ENCODE measurements around the gene ITGA1.
"Not testable (repeated sequence)": the region's sequence is repeated elsewhere in the genome, so short reads cannot be mapped to it uniquely, and the experiment has no call there.

ITGA1 gene

GRCh38 chr5:52956915-52957747, 169.4 kb downstream of the ITGA1 start:
- no peak for DNase-seq (ENCODE audit: low read depth)

DNA sequence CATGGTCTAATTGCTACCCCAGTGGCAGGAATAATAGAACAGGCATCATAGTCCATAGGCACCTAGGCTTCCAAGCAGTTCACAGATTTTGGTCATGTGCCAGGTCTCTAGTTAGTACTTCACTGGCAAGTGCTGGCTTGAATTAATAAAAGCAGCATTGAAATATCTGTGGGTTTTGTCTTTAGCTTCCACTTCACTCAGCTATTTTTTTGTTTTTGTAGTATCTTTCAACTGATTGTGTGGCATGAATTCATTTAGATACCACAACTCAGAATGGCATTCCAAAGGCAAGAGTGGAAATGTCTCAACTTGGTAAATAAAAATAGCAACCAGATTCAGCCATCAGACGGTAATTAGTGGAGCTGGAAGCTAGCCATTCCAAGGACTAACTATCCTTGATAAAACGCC, 173.6 kb downstream of the ITGA1 start:
- DNase-seq (ENCODE audit: low read depth): peak; percentile 34

DNA sequence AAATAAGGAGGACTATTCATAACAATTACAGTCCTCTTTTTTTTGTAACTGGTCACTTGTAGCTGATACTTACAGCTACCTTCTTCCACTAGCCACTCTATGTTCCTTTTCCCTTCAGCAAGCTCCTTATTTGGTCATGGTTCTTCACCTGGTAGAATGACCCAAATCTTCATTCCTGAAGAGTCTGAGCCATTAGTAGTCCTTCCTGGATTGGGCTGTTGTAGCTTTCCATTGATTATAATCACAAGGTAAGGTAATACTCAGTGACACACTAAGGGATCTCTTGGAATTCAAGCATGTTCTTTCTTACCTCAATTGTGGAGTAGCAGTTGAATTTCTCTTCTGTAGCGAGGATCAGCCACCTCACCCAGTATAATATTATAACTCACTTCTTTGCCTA, 175.9 kb downstream of the ITGA1 start:
- no peak for DNase-seq (ENCODE audit: low read depth)

GRCh38 chr5:52964138-52964537, 176.4 kb downstream of the ITGA1 start:
- no peak for DNase-seq (ENCODE audit: low read depth)

GRCh38 chr5:52976157-52976556, 188.4 kb downstream of the ITGA1 start:
- not testable (repeated sequence) for DNase-seq (ENCODE audit: low read depth)

- DNase-seq (ENCODE audit: low read depth): no peak
Observed at GRCh38 chr5:52977264-52977897, 189.7 kb downstream of the ITGA1 start.

DNA sequence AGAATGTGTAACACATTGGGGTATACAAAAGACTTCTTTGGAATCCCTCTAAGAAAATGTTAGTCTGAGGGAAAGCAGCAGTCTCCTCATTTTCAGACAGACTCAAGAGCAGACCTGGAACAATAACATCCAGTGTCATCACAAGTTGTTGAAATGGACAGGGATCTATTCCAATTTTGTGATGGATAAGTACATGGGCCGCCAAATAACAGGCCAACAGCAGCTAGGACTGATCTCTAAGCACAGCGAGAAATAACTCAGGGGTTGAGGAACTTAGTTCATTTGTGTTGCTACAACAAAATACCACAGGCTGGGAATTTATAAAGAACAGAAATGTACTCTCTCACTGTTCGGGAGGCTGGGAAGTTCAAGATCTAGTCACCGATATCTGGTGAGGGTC, 193.8 kb downstream of the ITGA1 start:
- DNase-seq (ENCODE audit: low read depth): no peak

- no peak for DNase-seq (ENCODE audit: low read depth)
Observed at GRCh38 chr5:52983731-52984636, 196.3 kb downstream of the ITGA1 start.

- DNase-seq (ENCODE audit: low read depth): no peak
Observed at GRCh38 chr5:52985306-52985705, 197.6 kb downstream of the ITGA1 start.

GRCh38 chr5:52987711-52988331, 200.1 kb downstream of the ITGA1 start:
- DNase-seq (ENCODE audit: low read depth): no peak

- no peak for DNase-seq (ENCODE audit: low read depth)
Observed at GRCh38 chr5:52988335-52989024, 200.8 kb downstream of the ITGA1 start.

DNA sequence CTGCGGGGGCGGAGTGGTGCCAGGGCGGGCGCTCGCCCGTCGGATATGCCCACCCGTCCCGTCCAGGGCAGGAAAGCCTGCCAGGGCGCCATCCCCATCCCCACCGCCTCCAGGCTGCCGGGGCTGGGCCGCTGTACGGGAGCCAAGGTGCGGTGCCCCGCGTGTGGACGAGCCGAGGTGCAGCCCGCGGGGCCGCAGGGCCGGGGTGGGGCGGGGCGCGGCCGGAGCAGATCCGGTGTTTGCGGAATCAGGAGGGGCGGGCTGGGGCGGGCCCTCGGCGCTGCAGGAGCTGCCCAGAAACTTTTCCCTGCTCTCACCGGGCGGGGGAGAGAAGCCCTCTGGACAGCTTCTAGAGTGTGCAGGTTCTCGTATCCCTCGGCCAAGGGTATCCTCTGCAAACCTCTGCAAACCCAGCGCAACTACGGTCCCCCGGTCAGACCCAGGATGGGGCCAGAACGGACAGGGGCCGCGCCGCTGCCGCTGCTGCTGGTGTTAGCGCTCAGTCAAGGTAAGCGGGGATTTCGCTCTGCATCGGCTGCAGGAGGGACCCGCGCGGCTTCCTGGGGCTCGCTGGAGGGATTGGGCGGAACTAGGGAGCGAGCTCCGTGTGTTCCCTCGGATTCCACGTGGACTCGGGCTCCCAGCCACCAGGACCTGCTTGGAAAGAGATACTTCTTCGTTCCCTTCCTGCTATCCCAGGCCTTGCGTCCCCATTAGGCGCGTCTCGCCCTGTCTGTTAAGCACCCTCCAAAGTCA, 201.5 kb downstream of the ITGA1 start, which contains the start of gene ITGA2:
TSS of gene ITGA2 (plus strand) at position 328 of the 756 bp plus-strand sequence. CDS start at position 445, 117 bp downstream.
- DNase-seq (ENCODE audit: low read depth): peak; percentile 34

DNA sequence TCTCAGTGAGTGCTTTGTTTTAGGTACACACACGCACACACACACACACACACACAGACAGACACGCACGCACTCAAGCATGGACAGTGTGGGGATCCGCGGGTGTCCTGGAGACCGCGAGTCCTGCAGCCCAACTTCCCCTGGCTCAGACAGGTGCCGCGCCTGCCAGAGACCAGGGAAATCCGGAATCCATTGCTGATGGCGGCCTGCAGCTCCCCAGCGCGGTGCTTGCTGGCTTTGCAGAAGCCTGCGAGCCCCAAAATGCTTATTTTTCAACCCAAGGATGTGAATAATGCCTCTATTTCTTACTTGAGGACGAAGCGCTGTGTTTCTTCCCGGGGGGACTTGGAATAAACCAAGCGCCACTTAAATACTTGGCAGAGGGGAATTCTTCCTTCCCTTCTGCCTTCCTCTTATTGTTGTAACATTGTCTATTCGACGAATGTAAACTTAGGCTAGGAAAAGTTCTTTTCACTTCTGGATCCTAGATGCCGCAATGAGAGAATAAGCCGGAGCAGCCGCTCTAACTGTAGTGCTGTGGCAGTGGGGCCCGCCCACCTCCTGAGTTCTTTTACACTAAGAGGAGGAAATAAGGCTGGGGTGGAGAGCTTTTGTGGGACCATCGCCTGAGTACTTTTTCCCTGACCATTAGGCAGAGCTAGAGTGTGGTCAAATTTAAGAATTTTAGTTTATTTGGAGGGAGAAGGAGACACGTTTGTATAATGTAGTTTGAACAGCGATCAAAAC, 202.2 kb downstream of the ITGA1 start:
- peak; percentile 36 for DNase-seq (ENCODE audit: low read depth)

DNA sequence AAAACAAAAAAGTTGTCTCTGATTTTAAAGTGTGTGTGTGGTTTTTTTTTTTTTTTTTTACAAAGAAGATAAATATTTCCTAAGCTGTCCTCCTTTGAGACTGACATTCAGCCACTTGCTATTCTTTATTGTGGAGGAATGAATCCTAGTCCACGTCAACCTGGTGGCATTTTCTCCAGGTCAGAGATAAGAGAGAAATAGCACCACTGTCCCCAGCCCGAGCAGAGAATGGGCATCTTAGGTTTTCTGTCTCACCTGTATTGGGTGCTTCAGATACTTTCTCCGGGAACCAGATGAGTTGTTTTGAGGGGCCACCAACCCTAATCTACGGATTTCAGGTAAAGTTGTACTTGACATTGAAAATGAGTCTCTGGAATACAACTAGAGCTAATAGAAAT, 202.8 kb downstream of the ITGA1 start:
- DNase-seq (ENCODE audit: low read depth): no peak

- DNase-seq (ENCODE audit: low read depth): no peak
Observed at GRCh38 chr5:52993367-52993766, 205.7 kb downstream of the ITGA1 start.

GRCh38 chr5:52994266-52994665, 206.6 kb downstream of the ITGA1 start:
- no peak for DNase-seq (ENCODE audit: low read depth)

GRCh38 chr5:52995095-52995494, 207.4 kb downstream of the ITGA1 start:
- DNase-seq (ENCODE audit: low read depth): no peak

GRCh38 chr5:52995914-52996313, 208.2 kb downstream of the ITGA1 start:
- no peak for DNase-seq (ENCODE audit: low read depth)

- no peak for DNase-seq (ENCODE audit: low read depth)
Observed at GRCh38 chr5:52996979-52997378, 209.3 kb downstream of the ITGA1 start.

DNA sequence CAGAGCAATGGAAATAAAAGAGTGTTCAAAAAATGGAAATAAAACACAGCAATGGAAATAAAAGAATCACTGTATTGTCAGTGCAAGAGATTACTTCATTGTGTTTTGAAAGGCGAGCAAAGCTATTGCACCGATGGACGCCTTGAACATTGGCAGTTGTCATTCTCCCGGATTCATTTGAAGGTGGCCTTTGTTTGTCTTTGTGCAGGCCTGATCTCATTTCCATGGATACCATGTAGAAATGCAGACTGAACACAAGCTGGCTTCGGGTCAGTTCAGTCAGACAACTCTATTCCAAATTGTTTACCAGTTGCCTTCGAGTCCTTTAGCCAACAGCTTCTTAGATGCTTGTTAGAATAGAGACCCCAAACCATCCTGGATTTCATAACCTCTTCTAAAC, 209.7 kb downstream of the ITGA1 start:
- no peak for DNase-seq (ENCODE audit: low read depth)

Measured in fibroblast of gingiva (primary cell).